ENCODE data around the gene CXADR.

DNA sequence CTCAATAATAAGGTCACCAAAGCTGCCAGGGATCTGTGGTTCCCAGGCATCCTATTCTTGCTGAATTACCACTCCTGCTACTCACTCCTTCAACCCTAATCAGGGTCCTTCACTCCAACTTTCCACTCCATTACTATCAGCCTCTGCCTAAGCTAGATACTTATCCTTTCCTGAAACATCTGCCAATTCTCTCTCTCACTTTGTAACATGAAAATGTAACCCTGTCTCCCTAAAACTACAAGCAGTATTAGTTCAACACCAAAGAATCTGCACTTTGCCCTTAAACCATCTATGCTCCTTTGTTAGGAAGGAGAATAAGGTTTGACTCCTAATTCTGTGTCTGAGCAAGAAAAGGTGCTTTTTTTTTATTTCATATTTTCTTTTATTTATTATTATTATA lies 15.5 kb upstream of the CXADR start:
- TF ChIP-seq, protein P1, sequence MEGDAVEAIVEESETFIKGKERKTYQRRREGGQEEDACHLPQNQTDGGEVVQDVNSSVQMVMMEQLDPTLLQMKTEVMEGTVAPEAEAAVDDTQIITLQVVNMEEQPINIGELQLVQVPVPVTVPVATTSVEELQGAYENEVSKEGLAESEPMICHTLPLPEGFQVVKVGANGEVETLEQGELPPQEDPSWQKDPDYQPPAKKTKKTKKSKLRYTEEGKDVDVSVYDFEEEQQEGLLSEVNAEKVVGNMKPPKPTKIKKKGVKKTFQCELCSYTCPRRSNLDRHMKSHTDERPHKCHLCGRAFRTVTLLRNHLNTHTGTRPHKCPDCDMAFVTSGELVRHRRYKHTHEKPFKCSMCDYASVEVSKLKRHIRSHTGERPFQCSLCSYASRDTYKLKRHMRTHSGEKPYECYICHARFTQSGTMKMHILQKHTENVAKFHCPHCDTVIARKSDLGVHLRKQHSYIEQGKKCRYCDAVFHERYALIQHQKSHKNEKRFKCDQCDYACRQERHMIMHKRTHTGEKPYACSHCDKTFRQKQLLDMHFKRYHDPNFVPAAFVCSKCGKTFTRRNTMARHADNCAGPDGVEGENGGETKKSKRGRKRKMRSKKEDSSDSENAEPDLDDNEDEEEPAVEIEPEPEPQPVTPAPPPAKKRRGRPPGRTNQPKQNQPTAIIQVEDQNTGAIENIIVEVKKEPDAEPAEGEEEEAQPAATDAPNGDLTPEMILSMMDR (IDR thresholded peaks at IDR 0.05), result no peak
- no peak for TF ChIP-seq POLR2A (IDR thresholded peaks at IDR 0.05)
